ENCODE results near the gene CDKAL1. TPM values are rescaled to one million over a fixed set of nuclear protein-coding genes. Genes with fewer than 3 reads are reported as not detected.

Gene CDKAL1
- total and polyA plus RNA-seq, 8 donors: 13.6 to 20.7 (median 17.5) TPM

GRCh38 chr6:20554326-20554725 is 20.1 kb downstream of the CDKAL1 start:
- no peaks in the 10 kb centered on the region for H3K27me3 ChIP-seq
- no peaks in the 10 kb centered on the region for H3K9me3 ChIP-seq
- ATAC-seq: no peak
- H3K4me1 ChIP-seq: no peaks in the 10 kb centered on the region
- H3K36me3 ChIP-seq: peaks cover 0 to 35% of the 10 kb centered on the region in 2 donors
- TF ChIP-seq CTCF (IDR thresholded peaks at IDR 0.05): no peak
- DNase-seq: no peak
- no peak overlapping the region for H3K4me3 ChIP-seq
- no peak overlapping the region for H3K27ac ChIP-seq
- intact Hi-C loops (cut with DNase I): no loop called here

DNA sequence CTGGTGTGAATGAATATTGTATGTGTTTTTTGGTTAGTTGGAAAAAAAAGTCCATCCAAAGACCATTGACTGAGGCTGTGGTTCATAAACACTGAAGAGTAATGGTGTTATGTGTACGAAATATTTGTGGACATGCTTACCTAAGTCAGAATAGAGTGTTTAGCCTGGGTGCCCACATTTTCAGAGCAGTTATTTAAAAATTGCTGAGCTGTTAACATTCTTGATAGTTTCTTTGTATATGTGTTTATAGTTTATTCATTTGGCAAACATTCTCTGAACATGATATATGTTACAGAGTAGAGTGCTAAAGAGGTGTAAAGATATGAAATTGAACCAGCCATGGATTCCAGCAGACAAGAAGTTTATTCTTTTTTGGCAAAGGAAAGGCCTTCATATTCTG is 20.6 kb downstream of the CDKAL1 start:
- Histone ChIP-seq H3K36me3 (peaks cover 0 to 30% of the 10 kb centered on the region in 2 donors), H3K9me3 (no peaks in the 10 kb centered on the region), H3K27me3 (no peaks in the 10 kb centered on the region), H3K4me3 (no peak overlapping the region), H3K4me1 (no peaks in the 10 kb centered on the region), H3K27ac (no peak overlapping the region)
- intact Hi-C loops (cut with DNase I): no loop called here
- DNase-seq (no peak), ATAC-seq (no peak)
- TF ChIP-seq CTCF (IDR thresholded peaks at IDR 0.05): no peak

DNA sequence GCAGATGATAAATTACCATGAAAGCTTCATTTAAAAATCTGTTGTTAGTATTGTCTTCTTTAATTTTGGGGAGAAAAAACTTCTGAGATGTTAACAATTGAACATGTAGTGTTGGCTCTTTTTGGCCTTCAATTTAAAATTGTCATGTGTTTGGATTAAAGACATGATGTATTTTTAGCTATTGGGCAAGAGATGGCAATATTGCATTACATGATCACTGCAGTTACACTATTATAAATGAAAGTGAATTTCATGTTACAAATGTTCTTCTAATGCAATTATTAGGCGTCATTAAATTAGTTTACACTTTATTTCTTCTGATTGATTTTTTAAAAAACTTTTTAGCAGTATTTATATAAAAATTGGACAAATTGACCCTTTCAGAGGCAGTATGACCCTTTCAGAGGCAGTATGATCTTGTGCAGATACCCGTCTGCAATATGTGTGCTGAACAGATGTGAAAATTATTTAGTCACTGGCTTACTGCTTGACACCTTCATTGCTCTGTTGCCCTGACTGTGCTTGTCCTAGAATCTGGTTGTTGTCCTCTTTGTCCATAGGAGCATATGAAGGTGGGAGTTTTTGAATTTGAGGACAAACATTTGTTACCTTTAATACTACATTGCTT is 25.8 kb downstream of the CDKAL1 start:
- H3K9me3 ChIP-seq: no peaks in the 10 kb centered on the region
- H3K4me1 ChIP-seq: no peaks in the 10 kb centered on the region
- no peaks in the 10 kb centered on the region for H3K36me3 ChIP-seq
- intact Hi-C loops (cut with DNase I): loop anchor here in 1 of 2 donors (10.0 kb wide), 1 partner anchor 1025 kb away; no protein-coding TSS in a partner anchor
- no peak for ATAC-seq
- H3K4me3 ChIP-seq: no peak overlapping the region
- H3K27me3 ChIP-seq: no peaks in the 10 kb centered on the region
- no peak for DNase-seq
- no peak overlapping the region for H3K27ac ChIP-seq
- no peak for TF ChIP-seq CTCF (IDR thresholded peaks at IDR 0.05)

GRCh38 chr6:20563377-20563776 is 29.1 kb downstream of the CDKAL1 start:
- Histone ChIP-seq H3K4me1 (no peaks in the 10 kb centered on the region), H3K36me3 (no peaks in the 10 kb centered on the region), H3K4me3 (no peak overlapping the region), H3K27ac (no peak overlapping the region), H3K27me3 (no peaks in the 10 kb centered on the region), H3K9me3 (no peaks in the 10 kb centered on the region)
- intact Hi-C loops (cut with DNase I): loop anchor here in 1 of 2 donors (10.0 kb wide), 1 partner anchor 1021 kb away; no protein-coding TSS in a partner anchor
- TF ChIP-seq CTCF (IDR thresholded peaks at IDR 0.05): no peak
- no peak for DNase-seq
- no peak for ATAC-seq

DNA sequence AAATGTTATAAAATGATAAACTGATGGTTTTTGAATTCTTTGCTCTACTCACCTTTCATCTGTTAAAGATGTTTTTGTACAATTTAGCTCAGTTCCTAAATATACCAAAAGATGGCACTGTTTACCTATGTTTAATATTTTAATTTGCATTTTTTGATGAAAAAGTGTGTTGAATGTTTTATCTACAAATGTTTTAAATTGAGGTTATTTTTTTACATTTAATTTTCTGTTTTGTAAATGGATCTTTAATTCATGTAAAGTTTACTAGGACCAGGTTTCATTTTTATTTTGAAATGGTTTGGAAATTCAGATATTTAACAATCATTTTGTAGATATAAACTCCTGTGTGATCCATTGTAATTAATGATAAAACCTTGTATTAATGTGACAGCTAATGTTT is 30.0 kb downstream of the CDKAL1 start:
- Histone ChIP-seq H3K4me1 (no peaks in the 10 kb centered on the region), H3K36me3 (no peaks in the 10 kb centered on the region), H3K27me3 (no peaks in the 10 kb centered on the region), H3K27ac (no peak overlapping the region), H3K9me3 (no peaks in the 10 kb centered on the region), H3K4me3 (no peak overlapping the region)
- TF ChIP-seq CTCF (IDR thresholded peaks at IDR 0.05): peak; percentile 48 to 54
- DNase-seq (peak in 1 of 4 donors; percentile 19), ATAC-seq (peak; percentile 49)
- intact Hi-C loops (cut with DNase I): loop anchor here in 1 of 2 donors (10.0 kb wide), 1 partner anchor 1021 kb away; no protein-coding TSS in a partner anchor
